ENCODE data around the gene TATDN2.
A peak's percentile ranks its signal among the peaks of the same experiment; 100 is the strongest.
"Not testable (repeated sequence)": the region's sequence is repeated elsewhere in the genome, so short reads cannot be mapped to it uniquely, and the experiment has no call there.

Gene TATDN2

GRCh38 chr3:10292505-10293419 lies 44.5 kb downstream of the TATDN2 start, which contains the start of gene GHRL:
GHRL (minus strand) TSS chr3:10292947; CDS start chr3:10290180, 2,767 bp downstream.
- peak; percentile 18 for DNase-seq (ENCODE audit: low spot score)

- DNase-seq (ENCODE audit: low spot score), result no peak
Measured at GRCh38 chr3:10294030-10294586, 45.8 kb downstream of the TATDN2 start.

- not testable (repeated sequence) for DNase-seq (ENCODE audit: low spot score)
Measured at GRCh38 chr3:10298064-10298463, 49.8 kb downstream of the TATDN2 start.

GRCh38 chr3:10299175-10299574 lies 50.9 kb downstream of the TATDN2 start:
- no peak for DNase-seq (ENCODE audit: low spot score)

GRCh38 chr3:10299679-10300078 lies 51.4 kb downstream of the TATDN2 start:
- DNase-seq (ENCODE audit: low spot score), result no peak

- DNase-seq (ENCODE audit: low spot score), result no peak
Measured at GRCh38 chr3:10300087-10300486, 51.8 kb downstream of the TATDN2 start.

GRCh38 chr3:10303105-10303504 lies 54.8 kb downstream of the TATDN2 start:
- DNase-seq (ENCODE audit: low spot score), result no peak

- no peak for DNase-seq (ENCODE audit: low spot score)
Measured at GRCh38 chr3:10303785-10304184, 55.5 kb downstream of the TATDN2 start.

GRCh38 chr3:10304905-10305304 lies 56.6 kb downstream of the TATDN2 start:
- no peak for DNase-seq (ENCODE audit: low spot score)

- no peak for DNase-seq (ENCODE audit: low spot score)
Measured at GRCh38 chr3:10305331-10305902, 57.2 kb downstream of the TATDN2 start.

GRCh38 chr3:10306156-10306555 lies 57.9 kb downstream of the TATDN2 start:
- no peak for DNase-seq (ENCODE audit: low spot score)

- no peak for DNase-seq (ENCODE audit: low spot score)
Measured at GRCh38 chr3:10308678-10309077, 60.4 kb downstream of the TATDN2 start.

GRCh38 chr3:10309736-10310135 lies 61.5 kb downstream of the TATDN2 start:
- no peak for DNase-seq (ENCODE audit: low spot score)

GRCh38 chr3:10310578-10310977 lies 62.3 kb downstream of the TATDN2 start:
- DNase-seq (ENCODE audit: low spot score), result no peak

- no peak for DNase-seq (ENCODE audit: low spot score)
Measured at GRCh38 chr3:10311710-10312109, 63.5 kb downstream of the TATDN2 start.

- no peak for DNase-seq (ENCODE audit: low spot score)
Measured at GRCh38 chr3:10312391-10312790, 64.1 kb downstream of the TATDN2 start.

GRCh38 chr3:10312861-10313260 lies 64.6 kb downstream of the TATDN2 start:
- DNase-seq (ENCODE audit: low spot score), result no peak

- DNase-seq (ENCODE audit: low spot score), result no peak
Measured at GRCh38 chr3:10315101-10315500, 66.8 kb downstream of the TATDN2 start.

GRCh38 chr3:10315771-10316344 lies 67.6 kb downstream of the TATDN2 start:
- no peak for DNase-seq (ENCODE audit: low spot score)

- DNase-seq (ENCODE audit: low spot score), result no peak
Measured at GRCh38 chr3:10317311-10317960, 69.2 kb downstream of the TATDN2 start.

GRCh38 chr3:10317961-10318350 lies 69.7 kb downstream of the TATDN2 start:
- no peak for DNase-seq (ENCODE audit: low spot score)

GRCh38 chr3:10319251-10319650 lies 71.0 kb downstream of the TATDN2 start:
- no peak for DNase-seq (ENCODE audit: low spot score)
